IPS-18c (cell line): ENCODE data around the gene ORC3.
A peak's percentile ranks its signal among the peaks of the same experiment; 100 is the strongest.

Source experiments
- H3K4me3 ChIP-seq: 2 replicates; pipeline ENCODE4 v1.7.0; 2013; ENCODE audit warnings: low read depth, mild to moderate bottlenecking, low read length, moderate library complexity; ENCODE audit not compliant: insufficient read depth
- H3K9me3 ChIP-seq: one replicate; pipeline ENCODE4 v1.6.1; 2013; ENCODE audit warnings: mild to moderate bottlenecking, low read length, moderate library complexity; ENCODE audit not compliant: control insufficient read depth, insufficient read depth

Gene ORC3

DNA sequence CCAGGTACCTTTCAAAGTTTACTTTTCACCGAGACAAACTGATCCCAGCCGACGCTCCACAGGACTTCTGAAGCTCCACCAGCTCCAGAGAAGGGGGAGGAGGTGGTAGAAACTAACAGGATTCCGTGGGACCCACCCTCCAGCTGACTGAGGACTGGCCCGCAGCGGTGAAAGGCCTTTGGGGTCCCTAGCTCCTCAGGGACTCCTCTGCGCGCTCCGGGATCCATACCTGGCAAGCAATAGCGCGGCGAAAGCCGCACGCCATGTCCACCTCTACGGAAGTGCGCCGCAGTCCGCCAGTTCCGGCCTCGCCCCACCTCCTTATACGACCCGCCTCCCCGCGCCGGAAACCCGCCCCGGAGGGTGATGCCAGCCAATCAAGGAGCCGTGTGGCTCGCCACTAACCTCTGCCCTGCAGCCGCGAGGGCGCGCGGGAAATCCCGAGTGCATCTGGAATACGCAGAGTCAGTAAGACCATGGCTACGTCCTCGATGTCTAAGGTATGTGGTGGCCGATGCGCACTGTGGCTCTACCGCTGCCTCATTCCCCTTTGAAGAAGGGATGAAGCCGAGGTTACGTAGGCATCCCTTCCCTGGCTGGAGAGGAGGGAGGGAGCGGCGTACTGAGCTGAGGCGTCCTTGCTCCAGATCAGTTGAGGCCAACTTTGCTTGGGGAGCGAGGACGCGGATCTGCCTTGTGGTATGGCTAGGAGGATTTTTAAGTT, at the start of gene ORC3, which contains the start of gene RARS2:
ORC3 (plus strand) TSS at position 443 of the 724 bp plus-strand sequence; CDS start at position 477, 34 bp downstream.
RARS2 (minus strand) TSS at position 295 of the 724 bp plus-strand sequence; CDS start at position 265, 30 bp downstream.
- Histone ChIP-seq H3K9me3 (no peaks in the 10 kb centered on the region), H3K4me3 (peak within 1 kb of the TSS; percentile 69)

DNA sequence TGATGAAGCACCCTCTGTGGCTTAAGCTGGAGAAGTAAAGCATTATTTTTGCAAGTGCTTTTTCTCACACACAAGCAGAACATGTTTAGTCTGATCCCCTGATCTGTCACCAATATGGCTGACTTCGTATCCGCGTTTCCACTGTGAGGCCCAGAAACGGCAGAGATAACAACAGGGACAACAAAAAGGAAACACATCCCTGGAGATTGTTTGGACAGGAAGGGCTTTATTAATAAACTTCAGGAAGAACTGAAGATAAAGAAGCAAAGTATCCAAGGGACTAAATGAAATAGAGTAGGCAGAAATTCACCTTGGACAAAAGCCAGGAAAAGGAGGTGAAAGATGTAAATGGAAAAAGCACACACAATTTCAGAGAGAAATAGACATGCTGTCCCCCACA, 49.4 kb upstream of the ORC3 start:
- no peaks in the 10 kb centered on the region for H3K9me3 ChIP-seq
- H3K4me3 ChIP-seq: no peak overlapping the region

DNA sequence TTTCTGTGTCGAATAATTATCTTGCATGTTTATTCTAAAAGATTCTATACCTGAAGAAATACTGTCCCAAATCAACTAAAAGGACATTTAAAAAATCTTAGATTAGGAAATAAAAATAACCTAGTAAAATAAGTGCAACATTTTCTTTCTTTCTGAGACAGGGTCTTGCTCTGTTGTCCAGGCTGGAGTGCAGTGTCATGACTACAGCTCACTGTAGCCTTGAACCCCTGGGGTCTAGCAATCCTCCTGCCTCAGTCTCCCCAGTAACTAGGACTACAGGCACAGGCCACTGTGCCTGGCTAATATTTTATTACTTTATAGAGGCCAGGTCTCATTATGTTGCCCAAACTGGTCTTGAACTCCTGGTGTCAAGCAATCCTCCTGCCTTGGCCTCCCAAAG, 48.9 kb upstream of the ORC3 start:
- Histone ChIP-seq H3K4me3 (no peak overlapping the region), H3K9me3 (no peaks in the 10 kb centered on the region)

DNA sequence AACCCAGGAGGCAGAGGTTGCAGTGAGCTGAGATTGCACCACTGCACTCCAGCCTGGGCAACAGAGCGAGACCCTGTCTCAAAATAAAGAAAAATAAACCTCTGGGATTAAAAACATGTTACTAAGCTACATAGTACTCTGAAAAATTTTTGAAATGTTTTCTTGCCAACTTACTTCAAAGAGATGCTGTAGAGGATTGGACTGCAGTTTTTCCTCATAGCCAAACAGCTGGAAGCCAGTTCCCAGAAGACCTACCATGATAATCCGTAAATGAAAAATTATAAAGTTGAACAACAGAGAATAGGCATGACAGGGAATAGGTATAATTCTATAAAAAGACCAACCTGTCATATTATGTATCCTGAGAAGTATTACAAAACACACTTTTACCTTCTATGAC, 48.2 kb upstream of the ORC3 start:
- no peaks in the 10 kb centered on the region for H3K9me3 ChIP-seq
- no peak overlapping the region for H3K4me3 ChIP-seq

DNA sequence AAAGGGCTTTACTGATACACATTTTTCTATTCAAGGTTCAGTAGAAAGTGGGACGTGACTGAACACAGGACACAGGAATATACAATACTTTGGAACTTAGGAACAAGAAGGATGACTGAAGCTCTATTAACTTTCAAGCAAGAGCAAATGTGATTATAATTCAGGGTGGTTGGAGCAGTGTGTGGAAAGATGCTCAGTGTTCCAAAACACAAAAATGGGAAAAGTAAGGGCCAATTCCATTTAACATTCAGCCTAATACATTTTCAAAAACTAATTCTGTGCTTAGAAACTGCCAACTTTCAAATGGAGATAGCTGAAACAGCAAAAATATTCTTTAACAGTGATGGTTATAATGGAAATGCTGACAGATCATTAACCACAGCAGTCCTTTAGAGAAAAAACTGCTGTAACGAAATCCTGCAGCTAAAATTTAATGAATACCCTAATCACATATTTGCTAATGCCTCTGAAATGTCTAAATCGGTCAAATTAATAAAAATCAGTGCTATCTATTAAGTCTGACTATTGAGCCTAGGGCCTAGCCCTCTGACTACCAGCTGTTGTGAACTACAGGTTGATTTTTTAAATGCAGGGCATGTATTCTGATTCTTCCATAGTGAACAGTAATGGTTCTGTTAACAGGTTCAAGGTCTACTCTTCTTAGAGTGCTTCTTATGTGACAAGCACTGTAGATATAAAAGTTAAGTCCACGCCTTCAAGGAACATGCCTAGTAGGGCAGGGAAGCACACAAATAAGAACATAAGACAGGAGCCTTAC, 46.0 kb upstream of the ORC3 start:
- H3K4me3 ChIP-seq: no peak overlapping the region
- no peaks in the 10 kb centered on the region for H3K9me3 ChIP-seq

DNA sequence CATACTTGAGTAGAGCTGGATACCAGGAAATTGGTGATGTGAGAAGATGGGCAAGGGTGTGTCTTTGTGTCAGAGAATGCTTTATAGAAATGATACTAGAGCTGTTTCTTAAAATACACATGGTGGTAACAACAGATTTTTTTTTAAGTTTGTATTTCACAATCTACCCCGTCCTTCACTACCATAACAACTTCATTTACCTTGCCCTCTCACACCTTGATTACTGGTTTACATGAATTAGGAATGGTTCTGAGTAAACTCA, 45.5 kb upstream of the ORC3 start:
- Histone ChIP-seq H3K9me3 (no peaks in the 10 kb centered on the region), H3K4me3 (no peak overlapping the region)

DNA sequence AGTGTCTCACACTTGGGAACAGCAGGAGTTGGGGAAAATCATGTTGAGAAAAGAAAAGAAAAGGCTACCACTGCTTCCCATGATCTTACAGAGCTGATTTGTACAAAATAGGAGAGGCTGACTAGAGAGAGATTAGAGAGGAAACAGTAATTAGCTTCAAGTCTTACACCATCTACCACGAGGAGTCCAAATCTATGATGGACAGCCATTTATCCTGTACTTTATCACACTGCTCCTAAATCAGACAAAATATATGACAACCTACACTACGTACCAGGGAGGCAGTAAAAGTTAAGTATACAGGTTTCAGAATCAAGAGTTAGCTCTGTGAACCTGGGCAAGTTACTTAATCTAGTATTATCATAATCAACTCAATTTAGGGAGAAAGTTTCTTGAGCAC, 38.1 kb upstream of the ORC3 start:
- Histone ChIP-seq H3K4me3 (no peak overlapping the region), H3K9me3 (no peaks in the 10 kb centered on the region)

DNA sequence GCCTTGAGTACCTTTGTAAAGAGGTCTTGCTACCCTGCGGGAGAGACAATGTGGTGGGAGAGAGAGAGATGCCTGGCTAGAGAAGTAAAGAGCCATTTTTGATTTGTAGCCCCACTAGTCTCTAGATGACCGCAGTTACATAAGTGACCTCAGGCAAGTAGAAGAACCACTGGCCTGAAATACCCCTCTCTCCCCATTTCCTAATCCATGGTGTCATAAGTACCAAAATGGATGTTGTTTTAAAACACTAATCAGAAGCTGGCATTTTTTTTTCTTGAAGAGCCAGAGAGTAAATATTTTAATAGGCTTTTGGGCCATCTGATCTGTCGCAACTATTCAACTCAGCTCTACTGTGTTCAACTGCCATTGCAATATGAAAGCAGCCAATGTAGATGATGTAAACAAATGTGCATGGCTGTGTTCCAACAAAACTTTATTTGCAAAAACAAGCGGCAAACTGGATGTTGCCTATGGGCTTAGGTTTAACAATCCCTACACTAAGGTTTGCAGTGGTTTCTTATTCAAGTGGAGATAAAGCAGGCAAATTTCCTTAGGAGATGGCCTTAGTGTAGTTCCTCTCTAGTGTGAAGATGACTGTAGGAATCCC, 36.7 kb upstream of the ORC3 start:
- Histone ChIP-seq H3K4me3 (no peak overlapping the region), H3K9me3 (no peaks in the 10 kb centered on the region)

DNA sequence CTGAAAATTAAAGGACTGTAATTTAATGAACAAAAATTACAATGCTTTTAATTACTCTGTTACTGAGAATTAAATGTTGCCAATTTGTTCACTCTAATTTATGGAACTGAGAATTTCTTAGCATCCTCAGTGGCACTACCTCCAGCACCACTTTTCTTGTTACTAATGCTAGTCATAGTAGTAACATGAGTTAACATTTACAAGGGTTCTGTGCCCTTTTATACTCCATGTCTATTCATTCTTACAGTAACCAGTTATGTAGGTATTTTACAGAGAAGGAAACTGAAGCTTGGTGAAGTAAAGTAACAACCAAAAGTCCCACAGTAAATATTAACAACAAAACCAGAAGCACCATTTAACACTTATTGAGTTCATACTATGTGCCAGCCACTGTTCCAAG, 34.4 kb upstream of the ORC3 start:
- Histone ChIP-seq H3K4me3 (no peak overlapping the region), H3K9me3 (no peaks in the 10 kb centered on the region)

DNA sequence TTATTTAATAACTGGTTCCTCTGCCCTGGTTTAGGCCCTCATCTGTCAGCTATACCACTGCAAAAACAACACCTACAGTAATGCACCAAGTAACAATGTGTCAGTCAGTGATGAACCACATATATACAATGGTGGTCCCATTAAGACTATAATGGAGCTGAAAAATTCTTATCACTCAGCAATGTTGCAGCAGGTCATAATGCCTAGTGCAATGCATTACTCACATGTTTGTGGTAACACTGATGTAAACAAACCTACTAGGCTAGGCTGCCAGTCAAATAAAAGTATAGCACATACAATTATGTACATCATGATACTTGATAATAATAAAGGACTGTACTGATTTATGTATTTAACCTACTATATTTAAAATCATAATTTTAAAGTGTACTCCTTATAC, 31.5 kb upstream of the ORC3 start:
- H3K9me3 ChIP-seq: no peaks in the 10 kb centered on the region
- H3K4me3 ChIP-seq: no peak overlapping the region

DNA sequence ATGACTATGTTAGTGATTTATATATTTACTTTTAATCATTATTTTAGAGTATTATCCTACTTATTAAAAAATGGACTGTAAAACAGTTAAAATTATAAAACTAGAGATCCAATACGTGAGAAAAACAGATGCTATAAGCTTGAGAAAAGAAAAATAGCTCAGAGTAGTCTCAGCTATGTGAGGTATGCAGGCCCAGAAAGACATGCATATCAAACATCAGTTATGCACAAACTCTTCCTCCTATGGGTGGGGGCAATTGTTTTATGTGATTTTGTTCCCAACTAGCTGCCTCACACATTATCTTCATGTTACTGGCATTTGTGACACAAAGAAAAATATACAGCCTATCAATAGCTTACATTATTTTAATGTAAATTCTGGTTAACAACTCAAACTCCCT, 28.9 kb upstream of the ORC3 start:
- no peaks in the 10 kb centered on the region for H3K9me3 ChIP-seq
- no peak overlapping the region for H3K4me3 ChIP-seq

DNA sequence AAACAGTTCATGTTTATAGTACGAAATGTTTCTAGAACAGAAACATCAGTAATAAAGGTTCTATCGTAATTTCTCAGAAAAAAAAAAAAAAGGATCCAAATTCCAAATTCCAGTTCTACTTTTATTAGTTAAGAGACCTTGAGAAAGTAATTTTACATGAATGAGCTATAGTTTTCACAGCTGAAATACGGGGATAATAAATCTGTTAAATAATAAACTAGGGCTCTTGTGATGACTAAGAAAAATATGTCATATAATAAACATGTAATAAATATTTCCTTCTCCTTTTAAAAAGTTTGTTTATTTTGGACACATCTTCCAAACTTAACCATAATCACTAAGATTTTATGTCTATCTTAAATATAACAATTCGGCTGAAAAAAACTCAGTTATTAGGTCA, 17.9 kb upstream of the ORC3 start:
- Histone ChIP-seq H3K9me3 (no peaks in the 10 kb centered on the region), H3K4me3 (no peak overlapping the region)

DNA sequence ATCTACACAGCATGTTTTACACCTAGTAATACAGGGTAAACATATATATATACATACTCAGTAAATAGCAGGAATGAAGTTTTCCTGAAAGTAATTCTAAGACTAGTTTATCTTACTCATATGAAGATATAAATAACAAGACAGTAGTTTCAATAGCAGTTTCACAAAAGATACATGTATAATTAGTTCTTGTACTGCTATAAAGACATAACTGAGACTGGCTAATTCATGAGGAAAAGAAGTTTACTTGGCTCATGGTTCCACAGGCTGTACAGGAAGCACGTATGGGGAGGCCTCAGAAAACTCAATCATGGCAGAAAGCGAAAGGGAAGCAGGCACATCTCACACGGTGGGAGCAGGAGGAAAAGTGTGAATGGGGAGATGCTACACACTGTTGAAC, 17.1 kb upstream of the ORC3 start:
- no peaks in the 10 kb centered on the region for H3K9me3 ChIP-seq

DNA sequence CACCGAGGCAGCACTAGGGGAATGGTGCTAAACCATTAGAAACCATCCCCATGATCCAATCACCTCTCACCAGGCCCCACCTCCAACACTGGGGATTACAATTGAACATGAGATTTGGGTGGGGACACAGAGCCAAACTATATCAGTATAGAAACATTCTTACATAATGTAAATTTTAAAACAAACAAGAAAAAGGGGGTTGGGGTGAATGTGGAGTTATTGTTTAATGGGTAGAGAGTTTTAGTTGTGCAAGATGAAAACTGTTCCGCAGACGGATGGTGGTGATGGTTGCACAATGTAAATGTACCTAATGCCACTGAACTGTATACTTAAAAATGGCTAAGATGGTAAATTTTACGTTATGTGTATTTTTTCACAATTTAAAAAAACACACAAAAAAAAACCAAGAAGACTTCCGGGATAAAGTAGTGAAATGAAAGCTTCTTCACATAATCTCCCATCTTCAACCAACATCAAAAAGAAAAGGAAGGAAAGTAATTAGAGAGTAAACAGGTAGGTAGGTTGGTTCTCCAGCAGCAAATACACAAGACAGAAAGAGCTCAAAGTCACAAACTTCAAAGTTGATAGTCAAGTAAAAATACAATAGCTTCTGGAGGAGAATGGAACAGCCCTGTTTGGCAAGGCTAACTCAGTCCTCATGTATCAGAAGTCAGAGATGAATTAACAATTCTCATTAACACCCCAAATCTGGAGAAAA, 16.5 kb upstream of the ORC3 start:
- H3K4me3 ChIP-seq: no peak overlapping the region
- no peaks in the 10 kb centered on the region for H3K9me3 ChIP-seq

More for the DNA sequence above, 17.1 kb upstream of the ORC3 start:
- no peak overlapping the region for H3K4me3 ChIP-seq

DNA sequence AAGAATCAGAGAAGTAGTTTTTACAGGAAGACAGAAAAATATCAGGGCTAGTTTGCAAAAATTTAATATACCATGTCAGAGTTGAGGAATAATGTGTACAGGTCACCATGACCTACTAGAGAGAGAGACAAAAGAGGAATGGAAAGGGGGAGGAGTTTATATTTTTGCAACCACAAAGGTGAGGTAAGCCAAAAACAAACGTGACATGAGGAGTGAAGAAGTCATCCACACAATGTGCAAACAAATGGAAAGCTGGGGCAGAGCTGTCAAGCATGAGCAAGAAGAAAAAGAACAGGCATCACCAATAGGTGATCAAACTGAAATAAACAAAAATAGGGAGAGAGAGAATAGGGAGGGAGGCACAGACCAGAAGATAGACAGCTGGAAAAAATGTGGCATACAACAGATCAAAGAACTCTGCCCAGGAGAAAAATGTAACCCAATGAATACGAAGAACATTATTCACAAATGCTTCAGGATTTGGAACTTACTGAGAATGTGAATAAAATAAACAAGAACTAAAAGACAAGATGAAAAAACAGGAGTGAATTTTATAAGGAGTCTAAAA, 15.6 kb upstream of the ORC3 start:
- Histone ChIP-seq H3K4me3 (no peak overlapping the region), H3K9me3 (no peaks in the 10 kb centered on the region)

DNA sequence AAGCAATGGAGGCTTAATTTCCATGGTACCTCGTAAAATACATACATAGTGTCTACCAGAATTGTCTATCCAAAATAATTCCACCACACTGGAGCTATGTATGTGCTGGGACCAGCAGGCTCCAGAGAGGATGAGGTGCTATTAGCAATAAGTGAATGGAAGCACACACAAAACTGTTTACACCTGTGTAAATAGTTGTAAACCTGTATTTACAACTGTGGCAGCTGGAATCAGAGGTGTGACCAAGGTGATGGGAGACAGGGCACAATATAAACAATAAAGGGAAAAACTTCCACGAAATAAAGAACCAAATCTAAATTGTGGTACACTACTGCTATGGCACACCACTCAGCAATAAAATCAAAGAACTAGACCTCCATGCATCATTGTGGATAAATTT, 14.5 kb upstream of the ORC3 start:
- H3K4me3 ChIP-seq: no peak overlapping the region
- no peaks in the 10 kb centered on the region for H3K9me3 ChIP-seq

DNA sequence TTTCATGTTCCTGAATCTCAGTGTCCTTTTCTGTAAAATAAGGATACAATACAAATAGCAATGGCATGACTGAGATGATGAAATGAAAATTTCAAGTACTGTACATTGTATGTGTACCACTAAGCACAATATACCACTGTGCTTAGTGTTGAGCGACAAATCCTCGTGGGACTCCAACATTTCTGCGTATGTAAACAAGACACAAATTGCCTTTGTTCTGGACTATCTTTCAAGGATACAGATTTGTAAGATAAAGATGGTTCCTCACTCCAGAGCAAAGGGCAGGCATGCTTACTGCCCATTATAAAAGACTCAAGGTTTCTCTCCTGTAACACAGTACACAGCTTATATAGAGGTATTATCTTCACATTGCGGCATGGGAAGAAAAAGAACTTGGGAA, 6.1 kb upstream of the ORC3 start:
- Histone ChIP-seq H3K4me3 (no peak overlapping the region), H3K9me3 (no peaks in the 10 kb centered on the region)
